Measurements from ENCODE around the gene ATL2.
"Not testable (repeated sequence)": the region's sequence is repeated elsewhere in the genome, so short reads cannot be mapped to it uniquely, and the experiment has no call there.

The ATL2 gene

DNA sequence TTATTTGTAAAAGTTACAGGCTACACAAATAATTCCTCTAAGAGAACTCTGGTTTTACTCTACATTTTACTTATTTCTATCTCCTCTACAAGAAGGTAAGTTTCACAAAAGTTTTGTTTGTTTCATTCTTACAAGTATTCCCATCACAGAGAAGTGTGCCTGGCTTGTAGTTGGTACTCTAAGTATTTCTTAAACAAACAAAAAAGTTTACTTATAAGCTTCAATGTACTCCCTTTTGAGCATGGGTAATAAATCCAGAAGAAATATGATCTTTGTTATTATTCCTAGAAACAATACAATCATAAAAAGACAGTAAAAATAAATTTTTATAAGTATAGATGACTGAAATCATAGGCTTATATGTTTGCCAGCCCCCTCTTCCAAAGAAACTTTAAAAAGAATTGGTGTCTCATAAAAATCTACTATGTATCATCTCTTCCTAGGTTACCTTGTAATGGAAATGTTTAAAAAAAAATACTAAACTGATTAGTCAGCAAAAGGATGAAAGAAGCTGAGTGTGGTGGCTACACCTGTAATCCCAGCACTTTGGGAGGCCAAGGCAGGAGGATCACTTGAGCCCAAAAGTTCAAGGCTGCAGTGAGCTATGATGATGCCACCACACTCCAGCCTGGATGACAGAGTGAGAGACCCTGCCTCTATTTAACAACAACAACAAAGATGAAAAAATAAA is 54.7 kb downstream of the ATL2 start:
- DNase-seq, result no peak

- DNase-seq, result not testable (repeated sequence)
These were observed 57.8 kb downstream of the ATL2 start for GRCh38 chr2:38319240-38319639.

- no peak for DNase-seq
These were observed 59.3 kb downstream of the ATL2 start for GRCh38 chr2:38317725-38318124.

- DNase-seq, result peak; percentile 41
These were observed 61.3 kb downstream of the ATL2 start for GRCh38 chr2:38315707-38316333.

DNA sequence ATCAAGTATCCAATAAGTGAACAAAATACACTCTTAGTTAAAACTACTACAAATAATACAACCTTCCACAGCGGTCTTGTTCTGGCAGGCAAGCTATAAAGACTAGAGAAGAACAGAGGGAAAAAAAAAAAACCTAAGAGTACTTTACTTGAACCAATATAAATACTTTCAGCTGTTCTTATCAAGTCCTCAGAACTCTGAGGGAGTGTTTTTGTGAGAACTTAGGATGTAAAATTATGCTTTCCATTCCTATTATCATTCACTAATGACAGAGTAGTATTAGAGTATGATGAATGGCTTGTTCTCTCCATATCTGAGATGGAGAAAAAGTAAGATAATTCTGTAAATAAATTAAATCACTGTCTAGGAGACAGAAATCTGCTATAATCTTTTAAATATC is 68.3 kb downstream of the ATL2 start:
- no peak for DNase-seq

DNA sequence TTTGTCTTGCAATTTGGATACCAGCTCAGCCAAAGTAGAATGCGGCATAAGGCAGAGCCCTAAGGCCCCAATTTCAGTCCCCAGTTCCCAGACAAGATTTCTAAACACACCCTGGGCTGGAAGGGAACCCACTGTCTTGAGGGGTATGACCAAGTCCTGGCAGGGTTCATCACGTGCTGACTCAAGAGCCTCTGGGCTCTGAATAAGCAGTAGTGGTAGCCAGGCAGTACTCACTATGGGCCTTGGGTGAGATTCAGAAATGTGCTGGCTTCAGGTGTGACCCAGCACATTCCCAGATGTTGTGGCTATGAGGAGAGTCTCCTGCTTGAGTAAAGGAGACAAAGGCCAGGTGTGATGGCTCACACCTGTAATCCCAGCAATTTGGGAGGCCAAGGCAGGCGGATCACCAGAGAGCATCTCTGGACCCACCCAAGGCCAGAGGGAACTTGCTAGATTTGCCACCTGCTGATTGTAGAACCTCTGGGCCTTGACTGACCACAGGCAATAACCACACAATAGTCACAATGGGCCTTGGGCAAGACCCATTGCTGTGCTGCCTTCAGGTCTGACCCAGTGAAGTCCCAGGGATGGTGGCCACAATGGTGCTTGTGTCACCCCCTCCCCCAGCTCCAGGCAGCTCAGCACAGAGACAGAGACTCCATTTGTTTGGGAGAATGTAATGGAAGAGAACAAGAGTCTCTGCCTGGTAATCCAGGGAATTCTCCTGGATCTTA is 74.9 kb downstream of the ATL2 start:
- no peak for DNase-seq

- DNase-seq, result peak; percentile 46
These were observed 75.6 kb downstream of the ATL2 start for GRCh38 chr2:38301340-38301968.

GRCh38 chr2:38298539-38298938 is 78.5 kb downstream of the ATL2 start:
- DNase-seq, result no peak

DNA sequence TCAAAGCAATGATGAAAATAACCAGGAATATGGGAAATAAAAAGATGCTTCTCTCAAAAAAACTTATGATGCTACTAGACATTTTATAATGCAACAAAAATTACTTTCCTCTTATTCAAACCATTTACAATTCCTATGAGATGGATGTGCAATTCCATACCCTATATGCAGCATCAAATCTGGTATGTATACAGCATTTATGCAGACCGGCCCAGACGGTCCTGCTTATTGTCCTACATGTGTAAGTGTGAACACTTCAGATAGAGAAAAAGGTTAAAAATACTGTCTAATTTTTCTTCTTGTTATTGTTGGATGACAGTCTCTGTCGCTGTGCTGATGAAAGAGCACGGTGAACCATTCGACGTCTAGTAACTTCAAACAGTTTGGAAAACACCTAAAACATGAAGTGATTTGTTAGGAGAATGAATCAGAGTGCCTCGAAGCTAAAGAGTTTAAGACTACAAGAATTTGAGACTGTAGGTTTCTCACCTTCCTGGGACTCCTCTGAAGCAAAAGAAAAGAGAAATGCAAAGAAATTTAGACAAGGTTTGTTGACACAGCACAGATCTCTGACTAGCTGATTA is 80.8 kb downstream of the ATL2 start:
- no peak for DNase-seq

DNA sequence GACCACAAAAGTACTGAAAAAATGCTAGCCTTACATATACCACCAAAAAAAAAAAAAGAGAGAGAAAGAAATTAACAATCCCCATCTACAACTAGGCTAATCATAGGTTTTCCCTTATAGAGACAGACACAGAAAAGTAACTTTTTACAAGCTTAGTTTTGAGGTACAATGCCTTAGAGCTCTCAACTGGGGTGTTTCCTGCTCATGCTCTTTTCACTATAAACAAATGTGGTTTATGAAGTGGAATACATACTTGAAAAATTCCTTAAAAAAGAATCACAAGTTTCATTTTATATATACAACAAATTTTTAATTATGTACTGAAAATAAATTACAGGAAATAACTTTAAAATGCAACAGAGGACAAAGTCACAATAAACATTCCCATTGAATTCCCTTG is 82.5 kb downstream of the ATL2 start:
- DNase-seq, result no peak

DNA sequence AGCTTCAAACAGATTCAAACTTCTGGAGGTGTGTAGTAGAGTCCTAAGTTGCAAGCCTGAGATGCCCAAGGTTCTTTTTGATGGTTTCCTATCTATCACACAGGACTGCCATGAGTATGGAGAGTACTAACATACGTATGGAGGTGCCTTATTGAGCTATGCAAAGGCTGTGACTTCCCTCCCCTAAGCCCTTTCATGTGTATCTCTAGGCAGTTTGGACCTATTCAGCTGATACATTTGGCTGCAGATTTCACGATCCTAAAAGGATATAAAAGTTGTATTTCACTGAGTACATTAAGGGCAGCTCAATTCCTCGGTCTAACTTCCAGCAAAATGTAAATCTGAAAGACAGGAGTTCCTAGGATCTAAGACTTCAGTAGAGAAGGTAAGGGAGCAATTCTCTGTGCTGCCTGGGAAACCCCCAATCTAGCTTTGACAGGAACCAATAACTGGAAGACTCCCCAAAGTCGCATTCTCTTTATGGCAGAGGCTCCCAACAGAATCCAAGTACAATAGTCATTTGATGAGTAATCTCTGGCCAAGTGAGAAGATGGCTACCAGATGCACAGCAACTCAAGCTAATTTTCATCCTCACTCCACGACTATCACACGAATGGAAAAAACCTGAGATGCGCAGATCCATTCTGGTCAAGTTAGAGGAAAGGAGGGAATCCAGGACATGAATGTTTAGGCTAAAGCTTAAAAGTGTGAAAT is 83.8 kb downstream of the ATL2 start:
- DNase-seq, result no peak

GRCh38 chr2:38290332-38290731 is 86.7 kb downstream of the ATL2 start:
- DNase-seq, result no peak

DNA sequence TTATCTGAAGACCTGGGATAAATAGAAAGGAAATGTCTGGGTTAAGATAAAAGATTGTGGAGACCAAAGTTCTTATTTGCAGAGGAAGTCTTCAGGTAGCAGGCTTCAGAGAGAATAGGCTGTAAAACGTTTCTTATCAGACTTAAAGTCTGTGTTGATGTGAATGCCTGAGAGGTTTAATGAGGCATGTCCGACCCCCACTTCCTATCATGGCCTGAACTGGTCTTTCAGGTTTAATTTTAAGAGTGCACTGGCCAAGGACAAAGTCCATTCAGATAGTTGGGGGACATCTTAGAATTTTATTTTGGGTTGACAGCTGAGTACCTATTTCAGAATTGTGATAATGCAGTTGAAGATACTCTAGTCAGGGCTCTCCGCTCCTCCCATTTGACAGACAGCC is 92.1 kb downstream of the ATL2 start:
- DNase-seq, result no peak

DNA sequence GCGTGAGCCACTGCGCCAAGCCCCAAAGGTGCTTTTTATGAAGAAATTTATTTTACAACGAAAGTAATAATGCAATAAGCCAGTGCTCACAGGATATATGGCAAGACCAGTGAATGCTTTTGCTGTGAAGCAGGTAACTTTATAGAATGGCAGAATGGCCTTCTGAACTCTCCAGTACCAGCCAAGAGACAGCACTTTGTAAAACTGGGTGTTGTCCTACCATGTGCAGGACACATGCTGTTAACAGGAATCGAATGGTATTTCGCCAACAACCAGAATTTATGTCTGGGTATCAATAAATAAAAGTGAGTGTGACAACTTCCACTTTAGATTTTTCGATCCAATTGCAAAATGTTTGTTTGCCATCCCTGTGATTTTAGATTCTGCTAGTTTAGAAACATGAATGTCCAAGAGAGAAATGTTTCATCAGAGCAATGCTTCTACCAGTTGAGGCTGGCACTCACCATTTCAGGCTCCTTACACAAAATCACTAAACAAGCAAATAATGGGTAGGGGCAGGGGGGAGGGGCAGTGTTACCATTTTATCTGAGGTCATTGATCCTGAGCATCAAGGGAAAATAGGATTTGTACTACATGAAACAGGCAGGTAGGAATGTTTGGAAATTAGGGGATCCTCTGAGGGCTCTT is 95.9 kb downstream of the ATL2 start:
- no peak for DNase-seq

DNA sequence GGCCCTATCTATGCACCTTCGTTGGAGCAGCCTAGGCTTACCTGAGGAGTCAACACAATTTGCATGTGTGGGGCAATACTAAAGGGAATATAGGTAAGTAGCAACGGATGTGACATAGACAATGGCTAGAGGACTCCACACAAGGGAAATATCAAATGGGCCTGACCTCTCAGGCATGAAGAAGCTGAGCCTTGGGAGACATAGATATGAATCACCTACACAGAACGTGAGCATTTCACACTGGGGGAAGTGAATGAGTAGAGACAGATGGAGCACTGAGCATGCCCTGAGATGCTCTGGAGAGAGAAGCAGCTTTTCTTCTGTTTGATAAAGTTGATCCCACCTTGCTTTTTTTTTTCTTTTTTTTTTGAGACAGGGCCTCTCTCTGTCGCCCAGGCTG is 97.9 kb downstream of the ATL2 start:
- no peak for DNase-seq

DNA sequence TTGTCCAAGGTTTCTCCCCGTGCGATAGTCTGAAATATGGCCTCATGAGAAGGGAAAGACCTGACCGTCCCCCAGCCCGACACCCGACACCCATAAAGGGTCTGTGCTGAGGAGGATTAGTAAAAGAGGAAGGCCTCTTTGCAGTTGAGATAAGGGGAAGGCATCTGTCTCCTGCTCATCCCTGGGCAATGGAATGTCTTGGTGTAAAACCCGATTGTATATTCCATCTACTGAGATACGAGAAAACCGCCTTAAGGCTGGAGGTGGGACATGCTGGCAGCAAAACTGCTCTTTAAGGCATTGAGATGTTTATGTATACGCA is 99.0 kb downstream of the ATL2 start:
- DNase-seq, result not testable (repeated sequence)

DNA sequence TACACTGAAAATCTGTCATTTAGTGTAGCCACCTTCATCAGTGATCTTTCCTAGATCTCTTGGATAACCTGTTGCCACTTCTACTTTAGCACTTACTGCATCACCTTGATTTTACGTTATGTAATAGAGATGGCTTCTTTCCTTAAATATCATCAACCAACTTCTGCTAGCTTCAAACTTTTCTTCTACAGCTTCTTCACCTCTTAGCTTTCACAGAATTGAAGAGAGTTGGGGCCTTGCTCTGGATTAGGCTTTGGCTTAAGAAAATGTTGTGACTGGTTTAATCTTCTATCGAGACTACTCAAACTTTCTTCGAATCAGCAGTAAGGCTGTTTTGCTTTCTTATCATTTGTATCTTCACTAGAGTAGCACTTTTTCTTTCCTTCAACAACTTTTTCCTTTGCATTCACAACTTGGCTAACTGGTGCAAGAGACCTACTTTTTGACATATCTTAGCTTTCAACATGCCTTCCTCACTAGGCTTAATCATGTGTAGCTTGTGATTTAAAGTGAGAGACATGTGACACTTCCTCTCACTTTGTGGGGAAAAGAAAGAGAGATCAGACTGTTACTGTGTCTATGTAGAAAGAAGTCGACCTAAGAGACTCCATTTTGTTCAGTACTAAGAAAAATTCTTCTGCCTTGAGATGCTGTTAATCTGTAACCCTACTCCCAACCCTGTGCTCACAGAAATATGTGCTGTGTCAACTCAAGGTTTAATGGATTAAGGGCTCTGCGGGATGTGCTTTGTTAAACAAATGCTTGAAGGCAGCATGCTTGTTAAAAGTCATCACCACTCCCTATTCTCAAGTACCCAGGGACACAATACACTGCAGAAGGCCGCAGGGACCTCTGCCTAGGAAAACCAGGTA is 99.6 kb downstream of the ATL2 start:
- DNase-seq, result no peak

DNA sequence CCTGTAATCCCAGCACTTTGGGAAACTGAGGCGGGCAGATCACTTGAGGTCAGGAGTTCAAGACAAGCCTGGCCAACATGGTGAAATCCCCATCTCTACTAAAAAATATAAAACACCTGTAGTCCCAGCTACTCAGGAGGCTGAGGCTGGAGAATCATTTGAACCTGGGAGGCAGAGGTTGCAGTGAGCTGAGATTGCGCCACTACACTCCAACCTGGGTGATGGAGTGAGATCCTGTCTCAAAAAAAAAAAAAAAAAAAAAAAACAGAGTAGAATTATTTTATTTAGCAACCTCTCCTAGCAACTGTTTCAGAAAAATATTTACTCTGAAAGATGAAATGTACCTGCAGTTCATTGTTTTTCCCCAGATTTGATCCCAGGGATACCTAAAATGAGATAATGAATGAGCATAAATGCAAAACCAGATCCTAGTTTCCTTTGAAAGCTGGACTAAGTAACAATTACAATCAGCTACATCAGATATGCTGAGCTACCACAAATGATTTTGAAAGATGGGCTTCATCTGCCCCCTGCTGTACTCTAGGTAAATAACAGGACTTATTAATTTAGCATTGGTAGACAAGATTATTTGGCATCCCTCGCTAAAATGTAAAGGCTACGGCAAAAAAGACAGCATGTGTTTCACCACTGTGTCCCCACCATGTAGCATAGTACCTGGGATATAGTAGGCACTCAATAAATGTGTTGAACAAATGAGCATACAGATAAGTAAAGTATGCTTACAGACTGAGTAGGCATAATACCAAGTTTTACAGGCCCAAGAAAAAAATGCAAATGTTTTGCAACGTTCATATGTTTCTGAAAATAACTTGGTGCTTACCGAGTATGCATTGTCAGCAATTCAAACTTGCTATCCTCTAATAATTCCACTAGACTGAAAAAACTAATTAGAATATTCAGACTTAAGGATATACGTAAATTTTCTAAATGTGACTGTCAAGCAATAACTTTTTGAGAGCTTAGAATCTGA is 102.5 kb downstream of the ATL2 start:
- DNase-seq, result peak; percentile 70

GRCh38 chr2:38271697-38272096 is 105.4 kb downstream of the ATL2 start:
- DNase-seq, result no peak

DNA sequence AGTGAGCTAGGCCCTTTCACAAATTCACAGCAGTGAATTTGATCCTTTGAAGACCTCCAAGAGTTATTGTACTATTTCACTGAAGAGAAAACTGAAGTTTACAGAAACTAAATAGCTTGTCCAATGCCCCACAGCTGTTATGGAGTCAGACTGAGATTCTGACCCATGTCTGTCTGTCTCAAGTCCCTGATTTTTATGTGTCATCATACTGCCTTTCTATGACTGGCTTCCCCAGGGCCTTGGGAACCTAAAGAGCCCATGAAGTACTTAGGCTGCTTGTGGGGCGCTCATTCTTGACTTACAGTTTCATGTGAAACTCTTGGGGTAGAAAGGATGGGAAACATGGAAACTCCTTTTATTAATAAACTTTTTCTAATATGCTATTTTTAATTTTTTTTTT is 107.7 kb downstream of the ATL2 start:
- DNase-seq, result no peak
